Colon (tissue), 2 donors: Measurements from ENCODE around the gene MRPS18A.
"Not testable (repeated sequence)": the region's sequence is repeated elsewhere in the genome, so short reads cannot be mapped to it uniquely, and the experiment has no call there.

Experiments used
- FAIRE-seq: peaks from 2 replicates; lab custom pipeline; 2012; peaks lifted over from hg19 to GRCh38; lab: Jason Lieb, UNC
- donor health status: control.
- donor health status: control.

MRPS18A gene

DNA sequence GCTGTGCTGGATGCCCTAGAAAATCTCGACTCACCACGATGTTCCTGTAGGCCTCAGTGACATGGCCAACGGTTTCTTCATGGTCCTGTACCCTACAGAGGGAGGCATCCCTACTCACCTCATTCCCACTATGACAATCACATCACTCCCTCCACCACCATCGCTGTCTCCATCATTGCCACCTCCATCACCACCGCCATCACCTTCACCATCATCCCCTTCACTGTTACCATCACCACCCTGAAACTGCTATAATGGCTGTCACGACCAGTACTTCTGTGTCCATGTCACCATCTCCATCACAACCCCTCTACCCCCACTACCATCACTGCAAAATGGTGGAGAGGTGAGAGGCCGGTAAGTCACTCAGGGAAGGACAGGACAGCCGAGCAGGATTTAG is 29.8 kb upstream of the MRPS18A start:
- no peak for FAIRE-seq

DNA sequence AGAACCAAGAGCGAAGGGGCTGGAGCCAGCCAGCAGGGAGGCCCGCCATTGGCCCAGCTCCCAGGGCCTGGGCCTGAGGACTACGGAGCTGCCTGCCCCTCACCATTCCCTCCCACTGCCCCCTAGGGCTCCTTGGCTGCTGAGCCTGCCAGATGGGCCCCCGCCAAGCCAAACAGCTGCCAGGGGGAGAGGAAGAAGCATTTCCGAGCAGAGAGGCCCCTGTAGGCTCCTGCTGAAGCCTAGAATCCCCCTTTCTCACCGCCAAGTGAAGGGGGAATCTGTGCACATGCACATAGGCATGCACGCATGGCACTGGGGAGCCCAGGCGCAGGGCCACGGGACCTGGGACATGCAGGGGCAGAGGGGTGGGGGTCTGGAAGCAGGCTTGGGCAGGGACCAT is 28.5 kb upstream of the MRPS18A start:
- FAIRE-seq, result no peak

DNA sequence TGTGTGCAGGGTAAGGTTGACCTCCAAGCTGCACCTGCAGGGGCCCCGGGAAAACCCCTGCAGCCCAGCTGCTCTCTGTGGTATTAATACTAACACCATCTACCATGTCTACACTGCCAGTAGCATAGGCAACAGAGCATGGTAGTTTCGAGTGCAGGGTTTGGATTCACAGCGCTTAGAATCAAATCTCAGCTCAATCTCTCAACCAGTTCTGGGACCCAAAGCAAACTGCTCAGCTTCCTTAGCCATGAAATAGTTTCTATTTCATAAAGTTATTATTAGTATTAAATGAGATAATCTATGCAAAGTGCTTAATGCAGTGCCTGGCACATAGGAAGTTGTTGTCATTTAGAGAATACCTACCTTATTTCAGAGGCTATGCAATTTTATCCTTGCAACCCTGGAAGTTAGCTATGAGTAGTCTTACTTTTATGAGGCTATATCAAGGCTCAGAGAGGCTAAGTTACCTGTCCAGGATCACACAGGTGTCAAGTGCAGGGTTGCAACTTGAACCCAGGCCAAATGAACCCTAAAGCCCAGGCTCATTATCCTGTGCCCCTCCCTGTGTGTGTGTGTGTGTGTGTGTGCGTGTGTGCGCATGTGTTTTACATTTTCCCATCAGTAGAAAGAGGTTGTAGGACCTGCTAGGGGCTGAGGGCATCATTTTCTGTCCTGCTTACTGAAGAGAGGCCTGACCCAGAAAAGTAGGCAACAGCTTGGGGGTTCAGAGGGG is 27.6 kb upstream of the MRPS18A start:
- FAIRE-seq, result no peak

DNA sequence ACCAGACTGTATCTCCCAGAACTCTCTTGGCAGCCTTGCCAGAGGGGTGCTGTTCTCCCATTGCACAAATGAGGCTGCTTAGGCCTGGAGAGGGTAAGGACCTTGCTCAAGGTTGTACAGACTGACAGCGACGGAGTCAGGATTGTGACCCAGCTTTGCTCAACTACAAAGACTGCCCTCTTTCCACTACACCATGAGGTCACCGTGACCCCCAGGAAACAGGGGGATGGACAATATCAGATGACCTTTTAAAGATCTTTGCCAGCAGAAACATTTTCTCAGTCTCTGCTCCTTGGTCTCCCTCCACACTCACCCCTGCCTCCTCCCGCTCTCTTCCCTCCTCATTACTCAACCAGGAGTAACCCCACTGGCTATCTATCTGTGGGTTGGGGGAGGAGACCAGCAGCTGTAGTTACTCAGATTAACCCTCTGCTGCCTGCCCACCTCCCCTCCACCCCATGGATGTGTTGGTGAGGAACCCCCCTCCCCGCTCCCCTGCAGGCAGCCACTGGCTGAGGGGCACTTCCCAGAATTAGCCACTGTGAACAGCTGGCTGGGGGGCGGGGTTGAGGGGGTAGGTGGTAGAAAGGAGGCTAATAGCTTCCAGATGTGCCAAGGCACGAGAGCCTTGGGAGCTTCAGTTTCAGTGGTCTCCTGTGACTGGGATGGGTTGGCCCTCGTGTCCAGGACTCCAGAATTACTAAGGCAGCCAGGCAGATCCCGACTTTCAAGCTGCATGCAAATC is 26.9 kb upstream of the MRPS18A start:
- FAIRE-seq, result no peak

DNA sequence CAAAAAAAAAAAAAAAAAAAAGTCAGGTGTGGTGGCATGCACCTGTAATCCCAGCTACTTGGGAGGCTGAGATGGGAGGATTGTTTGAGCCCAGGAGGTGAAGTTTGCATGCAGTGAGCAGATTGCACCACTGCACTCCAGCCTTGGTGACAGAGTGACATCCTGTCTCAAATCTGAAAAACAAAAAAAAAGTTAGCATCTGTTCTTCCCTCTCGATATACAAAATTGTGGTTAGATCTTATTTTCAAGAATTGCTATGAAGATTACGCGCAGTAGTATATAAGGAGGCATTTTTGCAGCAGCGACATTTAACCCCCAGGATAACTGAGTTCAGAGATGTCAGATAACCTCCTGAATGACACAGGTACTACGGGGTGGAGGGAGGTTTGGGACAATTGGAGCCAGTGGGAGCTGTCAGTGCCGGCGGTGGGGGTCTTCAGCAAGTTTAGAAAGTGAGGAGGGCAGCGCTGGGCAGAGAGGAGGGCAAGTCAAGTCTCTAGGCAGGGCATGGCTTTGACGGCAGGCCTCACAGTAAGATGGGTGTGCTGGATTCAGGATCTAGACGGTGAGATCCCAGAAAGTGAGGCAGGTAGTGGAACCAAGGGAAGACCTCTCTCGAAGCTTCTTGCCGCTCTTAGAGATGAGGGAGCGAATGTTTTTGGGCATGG is 26.2 kb upstream of the MRPS18A start:
- FAIRE-seq, result no peak

DNA sequence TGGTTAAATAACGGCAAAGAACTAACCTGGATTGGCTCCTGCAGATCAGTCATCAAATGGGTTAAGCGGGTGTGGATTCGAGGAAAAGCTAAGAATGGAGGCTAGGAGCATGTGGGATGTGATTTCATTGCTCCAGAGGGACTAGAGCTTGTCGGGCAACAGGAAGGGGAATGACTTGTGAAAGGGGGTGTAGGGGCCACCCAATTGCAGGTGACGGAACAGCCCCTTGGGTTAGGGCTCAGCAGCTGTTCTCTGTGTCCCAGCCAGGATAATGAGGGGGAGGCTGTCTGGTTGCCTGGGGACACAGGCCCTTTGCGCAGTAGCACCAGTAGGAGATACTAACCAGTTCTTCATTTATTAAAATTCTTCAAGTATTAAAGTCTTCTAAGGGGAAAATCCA is 25.0 kb upstream of the MRPS18A start:
- no peak for FAIRE-seq

DNA sequence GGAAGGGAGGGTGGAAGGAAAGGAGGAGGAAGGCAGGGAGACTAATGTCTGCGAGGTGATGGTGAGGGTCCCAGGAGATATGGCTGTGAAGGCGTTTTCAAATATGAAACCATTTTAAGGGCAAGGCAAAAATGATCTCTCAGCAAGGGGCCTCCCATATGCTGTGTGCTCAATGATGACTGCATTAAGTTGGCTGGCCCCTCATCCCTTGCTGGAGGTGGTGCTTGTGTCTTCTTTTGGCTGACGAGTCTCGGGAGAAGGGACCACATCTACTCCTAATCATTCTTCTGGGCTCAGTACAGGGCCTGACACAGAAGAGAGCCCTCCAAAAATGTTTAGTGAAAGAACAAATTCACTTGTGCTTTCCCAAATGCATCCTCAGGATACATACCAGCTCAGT is 23.0 kb upstream of the MRPS18A start:
- FAIRE-seq, result no peak

DNA sequence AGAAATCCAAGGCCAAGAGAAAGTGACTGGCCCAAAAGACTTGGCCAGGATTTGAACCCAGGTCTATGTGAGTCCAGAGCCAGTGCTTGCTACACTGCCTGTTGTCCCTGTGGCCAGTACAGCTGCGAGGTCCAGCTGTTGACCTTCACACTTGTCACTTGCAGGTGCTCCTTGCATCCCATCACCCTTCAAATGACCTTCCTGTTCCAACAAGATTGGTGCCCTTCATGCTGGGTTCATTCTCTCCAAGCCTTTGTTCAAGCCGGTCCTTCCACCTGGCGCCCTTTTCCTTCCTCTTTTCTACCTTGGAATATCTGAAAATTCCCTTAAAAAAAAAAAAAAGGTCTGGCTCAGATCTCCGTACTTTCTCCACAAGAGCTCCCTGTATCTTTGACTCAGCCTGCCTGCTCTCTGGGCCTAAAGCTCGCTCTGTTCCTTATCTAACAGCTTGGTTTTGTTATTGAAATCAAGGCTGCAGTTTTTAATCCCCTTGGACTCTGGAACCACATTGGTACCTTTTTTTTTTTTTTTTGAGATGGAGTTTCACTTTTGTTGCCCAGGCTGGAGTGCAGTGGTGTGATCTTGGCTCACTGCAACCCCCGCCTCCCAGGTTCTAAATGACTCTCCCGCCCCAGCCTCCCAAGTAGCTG is 22.2 kb upstream of the MRPS18A start:
- FAIRE-seq, result no peak

DNA sequence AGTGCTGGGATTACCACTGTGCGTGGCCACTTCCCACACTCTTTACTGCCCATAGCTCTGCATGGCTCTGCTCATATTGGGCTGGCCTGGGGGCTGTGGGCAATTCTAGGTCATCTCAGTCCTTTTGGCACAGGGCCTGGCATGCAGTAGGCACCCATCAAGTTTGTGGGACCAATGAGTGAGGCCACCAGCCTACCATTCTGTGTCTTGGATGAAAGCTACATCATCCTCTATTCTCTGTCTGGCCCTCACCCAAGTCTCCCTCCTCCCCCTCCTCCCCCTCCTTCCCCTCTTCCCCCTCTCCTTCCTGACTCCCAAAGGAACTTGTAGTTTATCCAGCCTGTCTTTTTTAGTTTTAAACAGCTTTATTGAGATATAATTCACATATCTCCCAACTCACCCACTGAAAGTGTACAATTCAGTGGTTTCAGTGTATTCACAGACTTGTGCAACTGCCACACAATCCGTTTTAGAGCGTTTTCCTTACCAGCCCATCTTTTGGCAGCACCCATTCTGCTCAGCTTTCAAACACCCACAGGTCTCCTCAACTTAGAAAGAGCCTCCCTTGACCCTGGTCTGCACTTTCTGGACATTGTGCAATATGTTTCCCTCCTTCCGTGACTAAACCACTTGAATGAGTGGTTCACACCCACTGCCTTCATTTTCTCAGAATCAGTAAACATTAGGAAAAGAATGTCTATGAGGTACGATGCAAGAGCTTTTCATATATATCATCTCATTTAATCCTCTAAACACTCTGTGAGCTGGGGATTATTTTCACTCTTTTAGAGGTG is 21.5 kb upstream of the MRPS18A start:
- FAIRE-seq, result no peak

DNA sequence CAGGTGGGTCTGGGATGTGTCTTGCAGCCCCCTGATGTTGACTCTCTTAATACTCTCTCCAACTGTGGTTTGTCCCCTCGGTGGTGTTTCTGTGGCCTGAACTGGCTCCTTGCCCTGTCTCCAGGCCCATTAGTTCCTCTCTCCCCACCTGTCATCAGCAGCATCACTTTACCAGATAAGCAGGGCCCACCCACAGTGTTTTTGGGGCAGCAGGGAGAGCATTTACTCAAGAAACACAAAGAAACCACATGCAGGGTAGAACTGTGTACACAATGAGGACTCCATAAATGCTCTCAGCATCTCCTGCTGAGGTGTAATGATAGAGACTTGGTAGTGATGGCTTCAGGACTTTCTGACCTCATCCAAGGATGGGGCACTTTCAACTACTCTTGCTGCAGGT is 20.2 kb upstream of the MRPS18A start:
- no peak for FAIRE-seq

DNA sequence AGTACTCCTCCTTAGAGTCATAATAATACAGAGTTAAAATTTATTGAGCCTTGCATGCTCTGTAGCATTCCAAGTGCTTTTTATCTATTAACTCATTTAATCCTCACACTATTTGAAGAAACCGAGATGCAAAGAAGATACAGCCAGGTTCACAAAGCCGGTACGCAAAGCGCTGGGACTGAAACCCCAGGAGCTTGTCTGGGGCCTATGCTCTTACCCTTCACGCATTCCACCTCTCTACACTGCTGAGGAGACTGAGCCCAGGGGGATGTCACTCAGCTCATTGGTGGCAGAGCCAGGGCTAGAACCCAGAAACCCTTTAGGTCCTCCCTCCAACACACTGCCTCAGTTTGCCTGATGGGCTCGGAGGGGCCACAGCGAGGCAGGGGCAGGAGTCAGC is 19.7 kb upstream of the MRPS18A start:
- FAIRE-seq, result no peak

DNA sequence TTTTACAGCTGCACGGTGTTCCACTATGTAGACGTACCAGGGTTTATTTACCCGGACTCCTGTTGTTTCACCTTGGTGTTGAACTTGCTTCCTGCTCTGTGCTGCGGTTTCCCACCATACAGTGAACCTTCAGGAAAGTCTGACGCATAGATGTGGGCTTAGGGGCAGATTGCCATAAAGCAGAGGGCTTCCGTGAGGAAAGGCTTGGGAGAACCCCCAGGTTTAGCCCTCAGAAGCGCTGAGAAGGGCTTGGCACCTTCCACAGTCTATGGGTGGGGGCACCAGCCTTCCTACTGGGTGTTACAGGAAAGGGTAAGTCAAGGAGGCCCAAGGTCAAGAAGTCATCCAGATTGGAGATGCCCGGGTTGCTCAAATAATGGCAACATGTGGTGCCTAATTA is 19.2 kb upstream of the MRPS18A start:
- FAIRE-seq, result no peak

DNA sequence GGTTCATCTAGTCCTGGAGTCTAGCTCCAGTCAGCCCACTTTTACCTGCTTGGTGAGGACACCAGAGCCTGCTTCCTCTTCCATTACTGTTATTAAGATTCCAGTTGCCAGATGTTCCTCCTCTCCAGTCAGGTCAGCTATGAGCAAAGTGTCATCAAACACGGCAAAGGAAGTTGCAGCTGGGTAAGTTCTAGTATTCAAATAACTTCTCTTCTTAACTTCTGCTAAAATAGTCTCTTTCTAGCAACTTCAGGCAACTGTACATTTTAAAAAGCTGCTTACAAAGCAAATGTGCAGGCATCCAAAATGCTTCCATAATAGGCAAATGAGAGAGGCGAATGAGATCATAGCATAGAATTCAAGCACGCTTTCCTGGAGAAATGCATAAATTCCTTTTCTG is 18.4 kb upstream of the MRPS18A start:
- no peak for FAIRE-seq

DNA sequence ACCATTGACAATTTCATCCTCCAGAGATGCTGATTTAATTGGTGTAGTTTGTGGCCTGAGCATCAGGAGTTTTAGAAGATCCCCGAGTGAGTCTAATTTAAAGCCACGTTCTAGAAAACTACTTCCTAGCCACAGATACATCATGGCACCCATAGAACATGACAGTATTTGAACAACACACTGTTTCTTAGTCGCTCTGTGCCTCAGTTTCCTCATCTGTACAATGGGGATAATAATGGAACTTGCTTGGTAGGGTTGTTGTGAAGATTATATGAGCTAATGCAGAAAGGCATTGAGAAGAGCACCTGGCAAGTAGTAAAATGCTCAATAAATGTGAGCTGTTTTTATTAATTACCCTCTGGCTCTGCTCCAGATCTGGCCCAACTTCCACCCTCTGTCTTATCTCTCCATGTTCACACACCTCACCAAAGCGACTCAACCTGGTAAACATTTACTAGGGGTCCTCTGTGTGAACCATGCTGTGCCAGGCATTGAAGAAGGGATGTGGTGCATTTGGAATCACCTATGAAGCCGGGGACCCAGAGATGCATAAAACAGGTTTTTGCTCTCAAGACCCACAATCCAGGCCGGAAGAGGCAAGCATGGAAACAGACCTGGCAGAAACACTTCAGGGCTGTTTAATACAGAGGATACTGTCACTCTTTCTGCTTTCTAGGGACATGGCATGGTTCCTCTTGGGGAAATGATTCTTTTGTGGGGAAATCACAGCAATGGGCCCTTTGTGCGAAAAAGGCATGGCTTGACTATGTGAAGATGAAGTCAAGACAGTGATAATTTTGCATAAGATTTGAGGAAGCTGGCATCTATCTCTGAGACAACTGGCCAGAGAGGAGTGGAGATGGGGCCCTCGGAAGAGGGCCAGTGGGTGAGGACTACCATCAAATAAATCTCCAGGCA is 16.2 kb upstream of the MRPS18A start:
- FAIRE-seq, result no peak

DNA sequence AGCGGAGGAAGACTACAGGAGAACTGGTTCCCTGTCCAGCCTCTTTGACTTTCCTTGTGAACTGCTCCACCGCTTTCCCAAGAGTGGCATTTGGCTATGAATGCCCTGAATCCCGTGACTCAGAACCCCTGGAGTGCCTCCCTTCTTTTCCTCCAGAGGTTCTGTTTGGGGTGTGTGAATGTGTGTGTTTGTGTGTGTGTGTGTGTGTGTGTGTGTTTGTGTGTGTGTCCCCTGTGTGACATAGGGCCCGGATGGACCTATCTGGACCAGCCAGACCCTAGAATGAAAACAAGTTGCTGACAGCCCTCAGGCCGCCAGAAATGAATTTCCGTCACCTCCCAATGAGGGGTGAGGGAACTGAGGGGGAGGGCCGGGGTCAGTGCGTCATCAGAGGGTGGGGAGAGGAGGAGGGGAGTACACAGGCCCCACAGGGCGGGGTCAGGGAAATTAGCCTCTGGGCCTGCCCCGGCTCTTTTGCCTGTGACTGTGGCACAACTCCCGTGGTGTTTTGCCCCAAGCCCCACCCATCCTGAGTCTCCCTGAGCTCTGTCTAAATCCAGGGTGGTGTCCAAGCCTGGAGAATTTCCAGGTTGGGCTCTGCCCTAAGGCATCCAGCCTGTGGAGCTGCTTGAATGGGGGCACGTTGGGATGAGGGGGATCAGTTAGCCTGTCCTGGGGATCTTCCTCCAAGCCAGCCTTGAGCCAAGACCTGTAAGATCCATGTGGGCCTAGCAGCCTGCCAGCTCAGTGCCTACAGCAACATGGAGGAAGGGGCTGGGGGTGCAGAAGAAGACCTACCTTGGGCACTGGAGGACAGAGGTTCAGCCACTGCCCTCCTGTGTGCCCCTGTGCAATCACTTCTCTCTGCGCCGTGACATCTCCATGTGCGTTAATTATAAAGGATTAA is 15.2 kb upstream of the MRPS18A start:
- FAIRE-seq, result no peak

DNA sequence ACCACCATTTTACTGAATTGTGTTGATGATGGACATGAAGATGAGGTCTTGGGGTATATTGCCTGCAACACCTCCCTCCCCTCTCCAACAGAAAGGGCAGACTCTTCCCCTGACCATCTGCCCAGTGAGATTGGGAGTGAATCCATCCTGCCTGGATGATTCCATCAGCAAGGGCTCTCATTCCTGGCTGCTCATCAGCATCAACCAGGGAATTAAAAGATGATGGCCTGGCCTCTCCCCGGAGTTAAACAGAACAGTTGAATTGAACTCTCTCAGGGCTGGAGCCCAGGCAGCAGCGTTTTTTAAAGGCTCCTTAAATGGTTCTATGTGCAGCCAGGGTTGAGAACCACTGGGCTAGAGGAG is 14.6 kb upstream of the MRPS18A start:
- FAIRE-seq, result no peak

DNA sequence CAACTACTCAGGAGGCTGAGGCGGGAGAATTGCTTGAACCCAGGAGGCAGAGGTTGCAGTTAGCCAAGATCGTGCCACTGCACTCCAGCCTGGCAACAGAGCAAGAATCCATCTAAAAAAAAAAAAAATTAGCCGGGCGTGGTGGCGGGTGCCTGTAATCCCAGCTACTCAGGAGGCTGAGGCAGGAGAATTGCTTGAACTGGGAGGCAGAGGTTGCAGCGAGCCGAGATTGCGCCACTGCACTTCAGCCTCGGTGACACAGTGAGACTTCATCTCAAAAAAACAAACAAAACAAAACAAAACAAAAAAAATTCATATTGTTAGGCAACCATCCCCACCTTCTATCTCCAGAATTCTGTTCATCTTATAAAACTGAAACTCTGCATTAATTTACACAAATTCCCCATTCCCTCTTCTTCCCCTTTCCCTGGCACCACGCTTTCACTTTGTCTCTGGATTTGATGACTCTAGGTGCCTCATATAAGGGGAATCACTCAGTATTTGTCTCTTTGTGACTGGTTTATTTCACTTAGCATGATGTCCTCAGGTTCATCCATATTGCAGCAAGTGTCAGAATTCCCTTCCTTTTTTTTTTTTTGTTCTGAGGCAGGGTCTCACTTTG is 13.5 kb upstream of the MRPS18A start:
- not testable (repeated sequence) for FAIRE-seq

DNA sequence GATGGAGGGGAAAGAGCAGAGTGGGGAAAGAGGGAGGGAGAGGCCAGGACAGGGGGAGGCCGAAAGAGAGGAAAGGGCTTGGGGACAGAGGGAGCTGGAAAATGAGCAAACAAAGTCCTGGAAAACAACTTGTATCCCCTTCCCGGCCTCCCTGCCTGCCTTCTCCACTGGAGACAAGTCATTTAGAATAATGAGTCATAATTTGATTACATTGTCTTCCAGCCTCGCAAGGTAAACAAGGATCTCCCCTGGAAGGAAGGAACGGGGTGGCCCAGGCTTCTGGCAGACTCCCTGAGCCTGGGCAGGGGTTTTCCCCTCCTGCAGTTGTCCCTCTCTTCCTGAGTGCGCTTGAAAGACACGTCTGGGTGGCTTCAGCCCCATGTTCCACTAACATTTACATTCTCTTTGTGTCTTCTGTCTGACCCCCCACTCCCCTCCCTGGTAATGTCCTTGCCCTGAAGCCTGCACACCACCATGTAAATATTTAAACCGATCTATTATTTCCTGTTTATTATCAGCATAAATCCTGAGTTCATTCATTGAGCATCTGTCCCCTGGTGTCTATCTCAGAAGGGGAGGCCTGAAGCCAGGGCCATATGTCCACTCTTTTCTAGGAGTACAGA is 12.1 kb upstream of the MRPS18A start:
- no peak for FAIRE-seq
